ENCODE data around the gene FHOD3.

GRCh38 chr18:36600548-36600947 lies 303.0 kb downstream of the FHOD3 start:
- TF ChIP-seq CTCF (conservative IDR thresholded peaks at IDR 0.05; ENCODE audit: low read depth, low read length) (no peak), MXI1 (IDR thresholded peaks at IDR 0.05; ENCODE audit: borderline replicate concordance, low read depth, low read length) (no peak), MAFK (IDR thresholded peaks at IDR 0.05; ENCODE audit: low read depth, low read length) (no peak), CHD1 (IDR thresholded peaks at IDR 0.05; ENCODE audit: low read depth, low read length) (no peak), SMC3 (IDR thresholded peaks at IDR 0.05; ENCODE audit: low read depth, low read length) (no peak), POLR2A (IDR thresholded peaks at IDR 0.05; ENCODE audit: low read depth, low read length) (no peak), BHLHE40 (IDR thresholded peaks at IDR 0.05; ENCODE audit: low read depth, low read length) (no peak), USF2 (IDR thresholded peaks at IDR 0.05; ENCODE audit: low read depth, low read length) (no peak), RFX5 (IDR thresholded peaks at IDR 0.05; ENCODE audit: low read depth, low read length) (no peak), MAZ (IDR thresholded peaks at IDR 0.05; ENCODE audit: borderline replicate concordance, low read depth, low read length) (no peak), RAD21 (IDR thresholded peaks at IDR 0.05; ENCODE audit: low read length) (no peak), RCOR1 (IDR thresholded peaks at IDR 0.05; ENCODE audit: insufficient replicate concordance, low read length) (no peak), ELK1 (IDR thresholded peaks at IDR 0.05; ENCODE audit: borderline replicate concordance, low read depth, low read length) (no peak), CEBPB (IDR thresholded peaks at IDR 0.05; ENCODE audit: low read depth, low read length) (no peak)

All from IMR-90 (cell line).